T-helper 2 cell treated with Interferon-gamma antibody and Interleukin-4, amounts not matched to agents 5 μg/mL and 100 μg/mL, for 36 hours (primary cell): Measurements from ENCODE around the gene YPEL4.

Source experiments
- DNase-seq: peaks from one replicate; pipeline ENCODE4 v3.0.0; 2021; ENCODE audit warnings: low spot score
- H3K27ac Mint-ChIP-seq: one replicate; pipeline ENCODE4 v1.8.0; 2021; ENCODE audit warnings: mild to moderate bottlenecking, mixed read lengths
- H3K27me3 Mint-ChIP-seq: one replicate; pipeline ENCODE4 v1.8.0; 2021; ENCODE audit warnings: low read depth, mixed read lengths
- H3K36me3 Mint-ChIP-seq: one replicate; pipeline ENCODE4 v1.8.0; 2021; ENCODE audit warnings: low read depth, mixed read lengths
- H3K4me1 Mint-ChIP-seq: one replicate; pipeline ENCODE4 v1.8.0; 2021; ENCODE audit warnings: low read depth, mixed read lengths
- H3K4me3 Mint-ChIP-seq: one replicate; pipeline ENCODE4 v1.8.0; 2022; ENCODE audit warnings: mild to moderate bottlenecking, moderate library complexity, mixed read lengths
- H3K9me3 Mint-ChIP-seq: one replicate; pipeline ENCODE4 v1.8.0; 2021; ENCODE audit warnings: mixed read lengths

Gene YPEL4

GRCh38 chr11:57604296-57605027 is 45.2 kb downstream of the YPEL4 start:
- Mint-ChIP-seq H3K4me1 (peaks cover 2% of the 10 kb centered on the region), H3K4me3 (no peak overlapping the region), H3K27me3 (peaks cover 11% of the 10 kb centered on the region), H3K9me3 (no peaks in the 10 kb centered on the region), H3K27ac (no peak overlapping the region), H3K36me3 (no peaks in the 10 kb centered on the region)
- no peak for DNase-seq

- Mint-ChIP-seq H3K9me3 (no peaks in the 10 kb centered on the region), H3K36me3 (no peaks in the 10 kb centered on the region), H3K27ac (no peak overlapping the region), H3K4me3 (no peak overlapping the region), H3K4me1 (peaks cover 4% of the 10 kb centered on the region), H3K27me3 (peaks cover 22% of the 10 kb centered on the region)
- no peak for DNase-seq
Measured at GRCh38 chr11:57601297-57601696, 48.4 kb downstream of the YPEL4 start.

- Mint-ChIP-seq H3K36me3 (no peaks in the 10 kb centered on the region), H3K27ac (no peak overlapping the region), H3K27me3 (peaks cover 31% of the 10 kb centered on the region), H3K4me3 (no peak overlapping the region), H3K4me1 (peaks cover 4% of the 10 kb centered on the region), H3K9me3 (no peaks in the 10 kb centered on the region)
- no peak for DNase-seq
Measured at GRCh38 chr11:57599381-57599780, 50.3 kb downstream of the YPEL4 start.

GRCh38 chr11:57598831-57599155 is 50.9 kb downstream of the YPEL4 start:
- peaks cover 36% of the 10 kb centered on the region for H3K27me3 Mint-ChIP-seq
- H3K4me3 Mint-ChIP-seq: no peak overlapping the region

GRCh38 chr11:57597916-57598830 is 51.5 kb downstream of the YPEL4 start:
- H3K27me3 Mint-ChIP-seq: peaks cover 36% of the 10 kb centered on the region
- H3K4me1 Mint-ChIP-seq: peaks cover 1% of the 10 kb centered on the region
- no peaks in the 10 kb centered on the region for H3K9me3 Mint-ChIP-seq
- H3K27ac Mint-ChIP-seq: no peak overlapping the region
- no peak overlapping the region for H3K4me3 Mint-ChIP-seq
- no peak for DNase-seq
- H3K36me3 Mint-ChIP-seq: no peaks in the 10 kb centered on the region

More at GRCh38 chr11:57598831-57599155, 50.9 kb downstream of the YPEL4 start:
- no peaks in the 10 kb centered on the region for H3K9me3 Mint-ChIP-seq
- H3K27ac Mint-ChIP-seq: no peak overlapping the region
- H3K36me3 Mint-ChIP-seq: no peaks in the 10 kb centered on the region
- no peak for DNase-seq
- H3K4me1 Mint-ChIP-seq: peaks cover 2% of the 10 kb centered on the region

- Mint-ChIP-seq H3K4me3 (no peak within 1 kb of the TSS), H3K27ac (no peak within 1 kb of the TSS), H3K36me3 (no peaks in the 10 kb centered on the region), H3K27me3 (peaks cover 39% of the 10 kb centered on the region), H3K4me1 (peaks cover 1% of the 10 kb centered on the region), H3K9me3 (no peaks in the 10 kb centered on the region)
- DNase-seq: no peak
Measured at GRCh38 chr11:57597461-57597915, 52.2 kb downstream of the YPEL4 start, which contains the start of gene SERPING1. TSS of gene SERPING1 (plus strand) at chr11:57597685. CDS start at chr11:57598271, 586 bp downstream.

GRCh38 chr11:57596266-57596885 is 53.3 kb downstream of the YPEL4 start:
- Mint-ChIP-seq H3K4me3 (no peak overlapping the region), H3K36me3 (no peaks in the 10 kb centered on the region), H3K27ac (no peak overlapping the region), H3K4me1 (peaks cover 1% of the 10 kb centered on the region), H3K9me3 (no peaks in the 10 kb centered on the region), H3K27me3 (peaks cover 39% of the 10 kb centered on the region)
- no peak for DNase-seq
